BLaER1 (cell line): Measurements from ENCODE around the gene FIS1.
A peak's percentile ranks its signal among the peaks of the same experiment; 100 is the strongest.
"Not testable (repeated sequence)": the region's sequence is repeated elsewhere in the genome, so short reads cannot be mapped to it uniquely, and the experiment has no call there.

Source experiments
- H3K27ac ChIP-seq: shearing (Covaris generic); formaldehyde crosslinking; 2 replicates; pipeline ENCODE4 v1.8.1; 2022
- H3K27me3 ChIP-seq: shearing (Covaris generic); formaldehyde crosslinking; 2 replicates; pipeline ENCODE4 v1.8.1; 2022
- H3K36me3 ChIP-seq: shearing (Covaris generic); formaldehyde crosslinking; 2 replicates; pipeline ENCODE4 v1.8.1; 2022
- H3K4me1 ChIP-seq: shearing (Covaris generic); formaldehyde crosslinking; 2 replicates; pipeline ENCODE4 v1.8.1; 2022
- H3K4me2 ChIP-seq: shearing (Covaris generic); formaldehyde crosslinking; 2 replicates; pipeline ENCODE4 v1.8.1; 2022
- H3K4me3 ChIP-seq: shearing (Covaris generic); formaldehyde crosslinking; 2 replicates; pipeline ENCODE4 v1.8.1; 2022
- H3K9ac ChIP-seq: shearing (Covaris generic); formaldehyde crosslinking; 2 replicates; pipeline ENCODE4 v1.8.1; 2022
- H3K9me3 ChIP-seq: shearing (Covaris generic); formaldehyde crosslinking; 2 replicates; pipeline ENCODE4 v1.8.1; 2022
- H4K20me1 ChIP-seq: shearing (Covaris generic); formaldehyde crosslinking; 2 replicates; pipeline ENCODE4 v1.8.1; 2022
- Cebpa-rat ChIP-seq: shearing (Covaris generic); IDR thresholded peaks from 2 replicates; pipeline ENCODE4 v1.8.1; 2022

Gene FIS1

GRCh38 chr7:101285171-101285570, 40.3 kb upstream of the FIS1 start:
- Histone ChIP-seq H3K27ac (no peak overlapping the region), H3K4me3 (no peak overlapping the region)

GRCh38 chr7:101280912-101281311, 36.0 kb upstream of the FIS1 start:
- not testable (repeated sequence) for H3K36me3 ChIP-seq, H3K27me3 ChIP-seq, H3K27ac ChIP-seq, H4K20me1 ChIP-seq, H3K4me2 ChIP-seq, H3K9me3 ChIP-seq, H3K4me3 ChIP-seq, H3K9ac ChIP-seq
- peaks cover 46% of the 10 kb centered on the region for H3K4me1 ChIP-seq

More at GRCh38 chr7:101285171-101285570, 40.3 kb upstream of the FIS1 start:
- Histone ChIP-seq H3K27me3 (no peaks in the 10 kb centered on the region), H3K4me1 (peaks cover 59% of the 10 kb centered on the region), H3K9me3 (no peaks in the 10 kb centered on the region), H3K36me3 (no peaks in the 10 kb centered on the region), H3K4me2 (no peak overlapping the region), H3K9ac (no peak overlapping the region), H4K20me1 (no peaks in the 10 kb centered on the region)
- TF ChIP-seq Cebpa-rat = no peak

- H4K20me1 ChIP-seq = no peaks in the 10 kb centered on the region
- peak overlapping the region; percentile 43 for H3K4me2 ChIP-seq
- H3K27ac ChIP-seq = no peak overlapping the region
- H3K9ac ChIP-seq = no peak overlapping the region
- peaks cover 44% of the 10 kb centered on the region for H3K4me1 ChIP-seq
- no peaks in the 10 kb centered on the region for H3K27me3 ChIP-seq
- no peaks in the 10 kb centered on the region for H3K9me3 ChIP-seq
- H3K36me3 ChIP-seq = no peaks in the 10 kb centered on the region
- no peak for TF ChIP-seq Cebpa-rat
- H3K4me3 ChIP-seq = no peak overlapping the region
Observed at GRCh38 chr7:101278461-101279292, 33.8 kb upstream of the FIS1 start.

- H3K27me3 ChIP-seq = no peaks in the 10 kb centered on the region
- no peak overlapping the region for H3K9ac ChIP-seq
- H3K36me3 ChIP-seq = no peaks in the 10 kb centered on the region
- no peak overlapping the region for H3K4me3 ChIP-seq
- H3K27ac ChIP-seq = no peak overlapping the region
- H4K20me1 ChIP-seq = no peaks in the 10 kb centered on the region
- peaks cover 31% of the 10 kb centered on the region for H3K4me1 ChIP-seq
- H3K9me3 ChIP-seq = no peaks in the 10 kb centered on the region
- TF ChIP-seq Cebpa-rat = no peak
- H3K4me2 ChIP-seq = no peak overlapping the region
Observed at GRCh38 chr7:101277155-101277554, 32.3 kb upstream of the FIS1 start.

DNA sequence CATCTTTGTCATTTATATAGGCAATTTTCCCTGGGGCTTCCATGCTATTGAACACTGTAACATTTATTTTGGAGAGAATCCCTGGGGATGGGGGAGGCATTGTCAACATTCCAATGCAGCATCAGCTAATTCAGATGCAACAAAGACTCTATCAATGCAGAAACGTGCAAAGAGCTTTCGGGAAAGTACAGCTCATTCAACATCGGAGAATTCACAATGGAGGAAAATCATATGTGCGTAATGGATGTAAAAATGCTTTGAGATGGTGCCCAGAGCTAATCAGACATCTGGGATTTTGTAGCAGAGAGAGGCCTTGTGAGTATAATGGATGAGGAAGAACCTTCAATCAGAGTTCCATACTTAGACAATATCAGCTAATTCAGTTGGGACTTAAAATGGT, 28.3 kb upstream of the FIS1 start:
- Histone ChIP-seq H3K27ac (no peak overlapping the region), H3K4me1 (peaks cover under 1% of the 10 kb centered on the region; the same call in 1 of the 2 replicates), H3K9me3 (no peaks in the 10 kb centered on the region), H3K4me2 (no peak overlapping the region), H3K4me3 (no peak overlapping the region), H3K36me3 (no peaks in the 10 kb centered on the region), H3K27me3 (no peaks in the 10 kb centered on the region), H4K20me1 (no peaks in the 10 kb centered on the region), H3K9ac (no peak overlapping the region)
- no peak for TF ChIP-seq Cebpa-rat

- no peaks in the 10 kb centered on the region for H3K9me3 ChIP-seq
Observed at GRCh38 chr7:101271021-101271420, 26.1 kb upstream of the FIS1 start.

GRCh38 chr7:101269664-101270063, 24.8 kb upstream of the FIS1 start:
- no peak overlapping the region for H3K27ac ChIP-seq
- H3K36me3 ChIP-seq = no peaks in the 10 kb centered on the region
- no peak for TF ChIP-seq Cebpa-rat

More at GRCh38 chr7:101271021-101271420, 26.1 kb upstream of the FIS1 start:
- no peaks in the 10 kb centered on the region for H3K4me1 ChIP-seq
- H3K4me2 ChIP-seq = no peak overlapping the region
- no peak overlapping the region for H3K9ac ChIP-seq
- no peak for TF ChIP-seq Cebpa-rat
- H3K27me3 ChIP-seq = no peaks in the 10 kb centered on the region
- H3K36me3 ChIP-seq = no peaks in the 10 kb centered on the region
- H4K20me1 ChIP-seq = no peaks in the 10 kb centered on the region
- no peak overlapping the region for H3K4me3 ChIP-seq
- no peak overlapping the region for H3K27ac ChIP-seq

DNA sequence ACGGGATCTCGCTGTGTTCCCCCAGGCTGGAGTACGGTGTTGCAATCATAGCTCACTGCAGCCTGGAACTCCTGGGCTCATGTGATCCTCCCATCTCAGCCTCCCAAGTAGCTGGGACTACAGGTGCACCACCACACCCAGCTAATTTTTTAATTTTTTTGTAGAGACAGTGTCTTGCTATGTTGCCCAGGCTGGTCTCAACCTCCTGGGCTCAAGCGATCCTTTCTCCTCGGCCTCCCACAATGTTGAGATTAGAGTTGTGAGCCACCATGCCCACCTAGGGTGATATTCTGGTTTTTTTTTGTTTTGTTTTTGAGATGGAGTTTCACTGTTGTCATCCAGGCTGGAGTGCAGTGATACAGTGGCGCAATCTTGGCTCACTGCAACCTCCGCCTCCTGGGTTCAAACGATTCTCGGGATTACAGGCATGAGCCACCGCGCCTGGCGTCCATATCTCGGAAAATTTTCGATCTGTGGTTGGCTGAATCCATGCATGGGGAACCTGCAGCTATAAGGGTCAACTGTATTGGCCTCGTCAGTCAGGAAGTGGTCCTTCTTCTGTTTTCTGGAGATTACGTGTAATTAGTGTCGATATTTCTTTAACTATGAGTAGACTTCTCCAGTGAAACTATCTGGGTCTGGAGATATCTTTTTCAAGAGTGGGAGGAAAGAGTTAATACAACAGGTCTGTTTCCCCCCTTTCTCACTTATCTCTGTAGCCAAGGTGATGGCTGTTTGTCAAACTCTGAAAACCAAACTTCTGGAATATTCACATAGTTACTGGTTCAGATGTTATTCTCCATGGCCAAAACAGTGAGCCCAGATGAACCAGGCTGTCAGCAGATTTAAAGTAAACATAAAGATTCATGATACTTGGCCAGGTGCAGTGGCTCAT, 21.0 kb upstream of the FIS1 start:
- Histone ChIP-seq H3K27ac (no peak overlapping the region), H3K27me3 (no peaks in the 10 kb centered on the region), H3K9ac (no peak overlapping the region), H3K4me1 (peaks cover 15% of the 10 kb centered on the region), H3K36me3 (no peaks in the 10 kb centered on the region), H4K20me1 (no peaks in the 10 kb centered on the region), H3K9me3 (no peaks in the 10 kb centered on the region), H3K4me3 (no peak overlapping the region), H3K4me2 (no peak overlapping the region)
- TF ChIP-seq Cebpa-rat = no peak

More at GRCh38 chr7:101269664-101270063, 24.8 kb upstream of the FIS1 start:
- no peak overlapping the region for H3K4me2 ChIP-seq
- H3K9me3 ChIP-seq = no peaks in the 10 kb centered on the region
- H3K4me3 ChIP-seq = no peak overlapping the region
- H3K4me1 ChIP-seq = peaks cover under 1% of the 10 kb centered on the region; the same call in 1 of the 2 replicates
- no peak overlapping the region for H3K9ac ChIP-seq
- H3K27me3 ChIP-seq = no peaks in the 10 kb centered on the region
- H4K20me1 ChIP-seq = no peaks in the 10 kb centered on the region

DNA sequence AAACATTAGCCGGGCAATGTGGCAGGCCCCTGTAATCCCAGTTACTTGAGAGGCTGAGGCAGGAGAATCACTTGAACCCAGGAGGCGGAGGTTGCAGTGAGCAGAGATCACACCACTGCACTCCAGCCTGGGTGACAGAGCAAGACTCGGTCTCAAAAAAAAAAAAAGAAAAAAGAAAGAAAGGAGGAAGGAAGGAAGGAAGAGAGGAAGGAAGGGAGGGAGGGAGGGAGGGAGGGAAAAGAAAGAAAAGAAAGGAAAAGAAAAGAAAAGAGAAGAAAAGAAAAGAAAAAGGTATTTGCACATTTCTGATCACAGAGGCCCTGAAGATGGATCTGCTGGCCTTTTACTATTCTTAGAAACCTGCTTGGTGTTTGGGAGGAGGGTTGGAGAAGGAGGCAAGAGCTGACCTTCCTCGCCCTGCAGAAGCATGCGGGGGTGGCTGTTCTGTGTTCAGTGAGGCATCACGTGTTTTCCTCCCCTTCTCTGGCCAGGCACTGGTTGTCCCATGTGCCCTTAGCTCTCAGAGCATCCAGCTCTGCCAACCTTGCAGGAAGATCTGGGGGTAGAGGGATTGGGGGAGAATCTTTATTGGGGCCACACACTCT, 19.3 kb upstream of the FIS1 start:
- not testable (repeated sequence) for H3K9me3 ChIP-seq, H3K27ac ChIP-seq, H4K20me1 ChIP-seq, H3K27me3 ChIP-seq, H3K4me3 ChIP-seq, H3K36me3 ChIP-seq, H3K9ac ChIP-seq
- Histone ChIP-seq H3K4me1 (peaks cover 15% of the 10 kb centered on the region), H3K4me2 (peak overlapping the region; percentile 39; the same call in 1 of the 2 replicates)
